Lung microvascular endothelial cell (primary cell): ENCODE measurements around the gene VIM. TPM values are rescaled to one million over a fixed set of nuclear protein-coding genes. Genes with fewer than 3 reads are reported as not detected.
A peak's percentile ranks its signal among the peaks of the same experiment; 100 is the strongest.

Source experiments
- DNase-seq, 2 donors: peaks; one replicate each; pipeline versions ENCODE4 v3.0.0 to v3.0.0-alpha.2; 2010; ENCODE audit warnings: low read depth in 2 of 2
- total RNA-seq: library from RNA; depleted of rRNA; stranded (reverse); fragments of >200 nt; gene quantifications from 2 replicates; pipeline ENCODE4 v1.2.1, GENCODE V29; 2014

Gene VIM
- total RNA-seq, 1 donor from 2014 or later: 2,898 TPM

GRCh38 chr10:17209881-17210280 is 18.2 kb upstream of the VIM start:
- DNase-seq: no peak

GRCh38 chr10:17210361-17210760 is 17.7 kb upstream of the VIM start:
- DNase-seq: peak; percentile 15 to 55

- DNase-seq: no peak
These were observed 15.2 kb upstream of the VIM start for GRCh38 chr10:17212802-17213221.

- peak; percentile 16 to 39 for DNase-seq
These were observed 14.2 kb upstream of the VIM start for GRCh38 chr10:17213646-17214349.

- no peak for DNase-seq
These were observed 13.5 kb upstream of the VIM start for GRCh38 chr10:17214526-17214925.

- DNase-seq: peak; percentile 31 to 90
These were observed 12.9 kb upstream of the VIM start for GRCh38 chr10:17214971-17215781.

GRCh38 chr10:17215782-17216122 is 12.3 kb upstream of the VIM start:
- DNase-seq: no peak

GRCh38 chr10:17216217-17216900 is 11.7 kb upstream of the VIM start:
- DNase-seq: peak; percentile 93 to 100

GRCh38 chr10:17216901-17217395 is 11.1 kb upstream of the VIM start:
- no peak for DNase-seq

- no peak for DNase-seq
These were observed 10.3 kb upstream of the VIM start for GRCh38 chr10:17217631-17218232.

- DNase-seq: no peak
These were observed 9.0 kb upstream of the VIM start for GRCh38 chr10:17219024-17219423.

- DNase-seq: peak in 1 of 2 donors; percentile 33
These were observed 7.4 kb upstream of the VIM start for GRCh38 chr10:17220652-17221100.

- no peak for DNase-seq
These were observed 5.7 kb upstream of the VIM start for GRCh38 chr10:17222329-17222728.

- DNase-seq: no peak
These were observed 2.2 kb upstream of the VIM start for GRCh38 chr10:17225808-17226207.

- peak in 1 of 2 donors; percentile 28 for DNase-seq
These were observed 1.1 kb upstream of the VIM start for GRCh38 chr10:17226891-17227303.

GRCh38 chr10:17227367-17228090 is 512 bp upstream of the VIM start:
- peak; percentile 59 to 63 for DNase-seq

- peak; percentile 95 to 97 for DNase-seq
These were observed 1.1 kb downstream of the VIM start for GRCh38 chr10:17229016-17229716.

GRCh38 chr10:17229717-17229966 is 1.6 kb downstream of the VIM start:
- DNase-seq: no peak

GRCh38 chr10:17229967-17230682 is 2.1 kb downstream of the VIM start:
- DNase-seq: peak; percentile 70 to 72

- DNase-seq: peak in 1 of 2 donors; percentile 8
These were observed 3.7 kb downstream of the VIM start for GRCh38 chr10:17231788-17232187.
